Skin of body (tissue), 2 donors: ENCODE measurements around the gene DNER. TPM values are rescaled to one million over a fixed set of nuclear protein-coding genes. Genes with fewer than 3 reads are reported as not detected.

Experiments
- DNase-seq: peaks from one replicate; lab custom pipeline; 2025; lab: John Stamatoyannopoulos, UW
- total RNA-seq: library from RNA; depleted of rRNA; stranded (reverse); fragments of >200 nt; gene quantifications from one replicate; pipeline ENCODE4 v1.2.3, GENCODE V29; 2014

DNER gene
- total RNA-seq, 1 donor from 2014 or later, result 3.3 TPM

- no peak for DNase-seq
Measured at GRCh38 chr2:229501051-229501794, 213.1 kb downstream of the DNER start.

- no peak for DNase-seq
Measured at GRCh38 chr2:229492034-229492433, 222.3 kb downstream of the DNER start.

DNA sequence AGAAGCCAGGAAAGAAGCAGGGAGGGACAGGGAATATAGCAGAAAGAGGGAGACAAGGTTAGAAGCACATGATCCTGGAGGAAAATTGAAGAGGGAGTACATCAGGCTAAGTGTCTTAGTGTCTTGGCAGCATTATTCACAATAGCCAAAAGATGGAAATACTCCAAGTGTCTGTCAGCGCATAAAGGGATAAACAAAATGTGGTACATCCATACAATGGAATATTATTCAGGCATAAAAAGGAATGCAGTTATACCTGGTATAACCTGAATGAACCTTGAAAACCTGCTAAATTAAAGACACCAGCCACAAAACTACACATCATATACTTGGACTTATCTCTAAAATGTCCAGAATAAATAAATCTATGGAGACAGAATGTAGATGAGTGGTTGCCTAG, 224.2 kb downstream of the DNER start:
- DNase-seq, result no peak

DNA sequence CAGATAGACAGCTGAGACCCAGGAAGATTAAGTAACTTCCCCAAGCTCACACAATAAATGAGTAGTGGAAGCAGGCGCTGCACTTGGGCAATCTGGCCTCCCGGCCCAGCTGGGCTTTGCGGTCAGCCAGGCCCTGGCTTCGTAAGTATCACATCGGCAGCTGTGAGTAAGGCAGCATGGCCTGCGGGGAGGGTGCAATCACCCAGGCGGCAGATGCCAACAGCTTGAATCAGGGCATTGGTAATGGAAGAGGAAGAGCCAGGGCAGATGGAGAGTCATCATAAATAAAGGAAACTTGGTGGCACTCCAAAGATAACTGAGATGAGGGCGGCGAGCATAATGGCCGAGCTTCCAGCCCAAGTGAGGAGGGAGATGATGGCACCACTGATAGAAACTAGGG, 225.3 kb downstream of the DNER start:
- no peak for DNase-seq

- no peak for DNase-seq
Measured at GRCh38 chr2:229488232-229488631, 226.1 kb downstream of the DNER start.

- DNase-seq, result no peak
Measured at GRCh38 chr2:229486673-229487072, 227.7 kb downstream of the DNER start.

DNA sequence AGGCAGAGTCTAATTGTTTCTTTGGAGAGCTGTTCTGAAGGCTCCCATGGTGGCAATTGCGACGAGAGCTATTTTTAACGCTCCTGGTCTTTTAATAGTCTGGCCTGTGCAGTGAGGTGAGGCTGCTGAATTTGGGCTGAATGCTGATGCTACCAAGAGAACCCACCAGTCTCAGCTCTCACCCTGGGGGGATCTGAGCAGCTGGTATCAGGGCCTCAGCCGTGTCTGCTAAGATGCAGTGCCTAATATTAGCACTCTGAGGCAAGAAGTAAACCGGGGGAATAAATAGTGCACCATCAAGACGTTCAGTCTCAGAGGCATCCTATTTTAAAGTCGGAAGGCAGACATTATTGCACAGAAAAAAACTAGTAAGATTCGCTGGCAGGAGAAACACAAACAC, 228.5 kb downstream of the DNER start:
- DNase-seq, result no peak

DNA sequence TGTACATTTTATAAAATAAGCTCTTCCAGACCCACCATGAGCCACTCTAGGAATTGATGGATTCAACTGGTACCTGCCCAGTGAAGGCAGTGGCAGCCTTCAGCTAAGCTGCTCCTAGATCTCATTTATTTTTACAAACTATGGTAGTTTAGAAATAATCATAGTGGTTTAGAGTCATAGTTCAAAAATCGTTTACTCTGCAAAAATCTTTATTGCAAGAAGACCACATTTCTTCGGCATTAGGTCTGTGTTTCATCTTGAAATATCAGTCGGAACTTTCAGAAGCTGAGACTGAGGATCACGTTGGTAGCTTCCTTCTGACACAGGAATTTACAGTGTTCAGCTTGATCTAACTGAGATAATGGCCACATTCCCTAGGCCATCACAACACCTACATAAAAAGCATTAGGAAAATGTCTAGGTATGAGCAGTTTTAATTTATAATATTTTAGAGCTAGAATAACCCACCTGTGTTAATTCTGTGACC, 237.0 kb downstream of the DNER start:
- no peak for DNase-seq

GRCh38 chr2:229475778-229476177, 238.6 kb downstream of the DNER start:
- DNase-seq, result no peak

GRCh38 chr2:229474125-229474524, 240.2 kb downstream of the DNER start:
- DNase-seq, result no peak

GRCh38 chr2:229470781-229471180, 243.6 kb downstream of the DNER start:
- no peak for DNase-seq

- DNase-seq, result no peak
Measured at GRCh38 chr2:229467783-229468182, 246.6 kb downstream of the DNER start.

DNA sequence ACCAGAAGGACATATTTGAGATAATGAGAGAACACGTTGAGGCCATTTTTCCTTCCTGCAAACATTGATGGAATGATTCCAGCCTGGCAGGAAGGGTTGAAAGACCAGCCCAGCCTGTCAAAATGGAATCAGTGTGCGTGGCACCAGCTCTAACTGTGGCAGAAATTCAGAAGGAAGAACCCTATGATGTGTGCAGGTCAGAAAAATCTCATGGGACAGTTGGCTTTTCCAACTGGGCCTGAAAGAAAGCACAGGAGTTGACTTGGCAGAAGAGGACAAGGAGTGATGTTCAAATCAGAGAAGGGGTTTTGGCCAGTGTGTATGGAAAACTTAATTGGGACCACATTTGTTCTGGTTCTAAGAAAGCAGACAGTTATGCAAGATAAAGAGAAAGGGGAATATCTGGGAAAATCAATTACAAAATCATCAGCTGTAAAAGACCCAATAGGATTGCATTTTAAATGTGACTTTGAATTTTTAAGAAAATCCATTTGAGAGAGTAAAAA, 250.5 kb downstream of the DNER start:
- DNase-seq, result peak; percentile 93

DNA sequence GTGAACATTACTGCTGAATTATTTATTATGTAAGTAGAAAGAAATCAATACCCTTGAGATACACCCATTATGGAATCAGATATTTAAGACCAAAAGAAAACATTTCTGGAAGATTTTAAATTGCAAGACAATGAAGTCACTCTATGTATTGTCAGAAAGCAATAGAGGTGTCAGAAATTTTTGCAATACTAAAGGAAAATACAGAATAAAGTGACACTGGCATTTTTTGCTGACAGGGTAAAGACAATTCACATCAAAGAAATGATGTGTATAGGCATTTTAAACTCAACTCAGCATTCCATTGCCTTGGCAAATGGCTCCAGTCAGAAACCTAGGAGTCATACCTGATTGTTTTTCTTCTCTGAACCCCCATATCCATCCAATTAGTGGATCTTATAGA, 252.2 kb downstream of the DNER start:
- no peak for DNase-seq

DNA sequence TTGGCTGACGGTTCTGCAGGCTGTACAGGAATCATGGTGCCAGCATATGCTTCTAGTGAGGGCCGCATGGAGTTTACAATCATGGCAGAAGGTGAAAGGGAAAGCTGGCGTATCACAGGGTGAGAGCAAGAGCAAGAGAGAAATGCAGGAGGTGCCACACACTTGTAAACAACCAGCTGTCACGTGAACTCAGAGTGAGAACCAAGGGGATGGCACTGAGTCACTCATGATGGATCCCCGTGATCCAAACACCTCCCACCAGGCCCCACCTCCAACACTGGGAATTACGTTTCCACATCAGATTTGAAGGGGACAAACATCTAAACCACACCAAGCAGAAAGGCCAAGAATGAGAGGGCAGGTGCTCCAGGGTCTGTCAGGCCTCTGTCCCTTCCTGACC, 258.3 kb downstream of the DNER start:
- no peak for DNase-seq

DNA sequence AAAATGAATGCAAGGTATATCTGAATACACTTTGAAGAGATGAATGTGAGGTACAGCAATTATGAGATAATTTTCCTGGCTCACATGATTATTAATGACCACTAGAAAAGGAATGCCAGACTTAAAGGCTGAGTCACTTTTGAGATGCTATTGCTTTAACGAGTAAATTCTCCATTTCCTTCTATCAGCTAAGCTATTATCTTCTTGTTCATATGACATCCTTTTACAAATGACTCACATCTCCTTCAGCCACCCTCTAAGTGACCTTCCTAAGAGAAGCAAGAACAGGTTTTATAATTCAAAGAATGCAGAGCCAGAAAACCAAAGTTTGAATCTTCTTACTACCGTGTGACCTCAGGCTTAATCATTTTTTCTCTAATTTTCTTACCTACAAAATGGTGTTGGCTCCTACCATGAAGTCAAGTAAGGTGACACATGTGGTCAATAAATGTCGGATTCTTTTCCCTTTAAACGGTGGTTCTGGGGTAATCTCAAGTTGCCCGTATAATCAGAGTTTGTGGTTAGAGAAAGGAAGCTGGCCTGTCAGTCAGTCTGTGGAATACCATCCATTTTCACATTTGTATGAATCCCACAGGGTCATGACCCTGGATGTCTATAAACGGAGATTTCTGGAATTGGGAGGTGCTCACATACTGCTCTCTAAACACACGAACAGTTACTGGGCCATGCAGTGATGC, 259.3 kb downstream of the DNER start:
- DNase-seq, result no peak

- no peak for DNase-seq
Measured at GRCh38 chr2:229453230-229453629, 261.1 kb downstream of the DNER start.

DNA sequence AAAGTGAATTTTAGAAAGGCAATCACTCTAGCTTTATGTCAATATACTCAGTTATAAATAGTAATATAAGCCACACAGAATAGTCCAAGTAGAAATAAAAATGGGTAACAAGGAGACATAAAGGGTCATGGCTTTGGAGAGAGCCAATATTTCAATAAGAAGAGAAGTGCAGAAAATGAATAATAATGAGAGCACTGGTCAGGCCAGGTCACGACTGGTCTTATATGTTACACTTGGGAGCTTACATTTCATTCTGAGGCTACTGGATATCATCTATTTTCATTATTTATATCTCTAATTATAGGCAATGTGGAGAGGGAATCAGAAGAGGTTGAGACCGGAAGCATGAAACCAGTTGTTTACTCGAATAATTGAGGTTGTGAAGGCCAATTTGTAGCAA, 262.5 kb downstream of the DNER start:
- no peak for DNase-seq

- no peak for DNase-seq
Measured at GRCh38 chr2:229447227-229447626, 267.1 kb downstream of the DNER start.

- no peak for DNase-seq
Measured at GRCh38 chr2:229446350-229446749, 268.0 kb downstream of the DNER start.

DNA sequence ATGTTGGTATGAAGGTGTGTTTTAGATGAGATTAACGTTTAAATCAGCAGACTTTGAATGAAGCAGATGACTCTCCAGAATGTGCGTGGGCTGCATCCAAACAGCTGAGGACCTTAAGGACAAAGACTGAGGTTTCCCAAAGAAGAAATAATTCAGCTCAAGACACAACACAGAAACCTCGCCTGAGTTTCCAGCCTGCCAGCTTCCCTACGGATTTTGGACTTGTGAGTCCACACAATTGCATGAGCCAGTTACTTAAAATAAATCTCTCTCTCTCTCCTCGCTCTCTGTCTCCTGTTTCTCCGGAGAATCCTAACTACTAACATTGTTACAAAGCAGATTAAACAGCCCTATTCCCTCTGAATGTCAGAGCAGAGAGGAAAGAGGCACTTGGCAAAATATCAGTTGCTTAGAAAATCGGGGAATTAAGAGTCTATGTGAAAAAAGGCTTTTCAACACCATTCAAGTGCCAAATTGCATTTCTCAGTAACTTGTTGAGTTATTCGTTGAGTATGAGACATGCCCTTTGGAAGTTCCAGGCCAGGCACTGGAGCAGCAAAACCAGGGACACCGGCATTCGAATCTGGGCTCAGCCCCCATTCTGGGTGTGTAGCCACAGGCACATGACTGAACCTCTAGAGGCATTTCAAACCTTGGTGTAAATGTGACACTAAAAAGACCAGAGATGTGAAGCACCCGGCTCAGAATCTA, 268.7 kb downstream of the DNER start:
- DNase-seq, result peak; percentile 76

DNA sequence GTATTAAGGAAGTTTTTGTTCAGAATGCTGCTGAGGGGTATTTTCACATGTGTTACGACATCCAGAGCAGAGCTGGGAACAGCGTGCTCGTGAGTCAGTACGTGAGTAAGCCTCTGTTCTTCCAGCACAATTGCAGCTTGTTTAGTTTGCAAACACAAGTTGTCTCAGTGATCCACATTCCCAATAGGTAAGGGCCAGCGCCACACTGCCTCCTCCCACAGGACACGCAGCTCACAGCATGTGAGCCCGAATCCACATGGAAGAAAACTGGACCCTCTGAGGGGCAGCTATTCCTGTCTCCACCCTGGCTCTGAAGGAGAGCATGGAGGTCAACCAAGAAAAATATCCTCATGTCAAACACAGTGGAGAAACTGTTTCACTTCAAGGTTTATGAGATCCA, 269.3 kb downstream of the DNER start:
- peak; percentile 65 for DNase-seq
